DOHH2 (cell line): ENCODE results near the gene DCLRE1B.
A peak's percentile ranks its signal among the peaks of the same experiment; 100 is the strongest.

Source experiments
- CTCF ChIP-seq: fragments of 200-600 bp; sonication (generic); IDR thresholded peaks from one replicate; pipeline ENCODE4 v1.5.1; 2014; ENCODE audit warnings: antibody characterized with exemption, mild to moderate bottlenecking, low read depth, low read length; ENCODE audit not compliant: poor library complexity, severe bottlenecking
- EZH2phosphoT487 ChIP-seq: fragments of 200-600 bp; sonication (generic); IDR thresholded peaks from 2 replicates; pipeline ENCODE4 v1.6.1; 2017; ENCODE audit warnings: borderline replicate concordance, mild to moderate bottlenecking, antibody characterized with exemption, low read length, moderate library complexity, mixed read lengths

DNA sequence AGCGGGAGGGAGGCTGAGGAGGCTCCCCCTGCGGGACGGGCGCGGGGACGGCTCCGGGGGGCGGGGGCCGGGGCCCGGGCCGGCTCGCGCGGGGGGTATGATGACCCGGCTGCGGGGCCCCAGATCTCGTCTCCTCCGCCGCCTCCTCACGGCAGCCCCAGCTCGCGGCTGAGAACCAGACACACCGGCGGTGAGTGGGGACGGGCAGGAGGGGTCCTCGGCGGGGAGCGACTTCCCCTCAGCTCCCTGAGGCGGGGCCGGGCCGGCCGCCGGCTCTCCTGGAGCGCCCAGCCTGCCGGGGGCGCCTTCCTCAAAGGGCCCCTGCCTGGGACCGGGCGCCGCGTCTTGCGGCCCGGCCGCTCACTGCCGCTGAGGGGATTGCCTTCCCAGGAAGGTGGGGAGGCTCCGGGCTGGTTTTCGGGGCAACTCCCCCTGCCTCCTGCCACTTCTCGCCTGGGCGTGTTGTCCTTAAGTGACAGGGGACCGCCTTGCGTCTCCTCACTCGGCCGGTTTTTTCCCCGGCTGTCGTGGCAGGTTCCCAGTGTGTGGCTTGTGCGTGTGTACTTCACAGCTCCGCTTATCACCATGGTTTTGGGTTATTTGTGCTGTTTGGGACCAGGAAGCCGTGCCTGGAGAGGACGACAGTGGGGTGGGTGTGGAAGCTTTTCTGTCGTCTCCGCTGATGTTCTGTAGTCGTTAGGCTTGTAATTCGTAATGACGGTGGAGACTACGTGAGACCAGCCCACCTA lies 24.8 kb downstream of the DCLRE1B start:
- peak; percentile 52 for TF ChIP-seq CTCF
- no peak for TF ChIP-seq EZH2phosphoT487
